Stimulated activated CD4-positive, alpha-beta T cell treated with anti-CD3 and anti-CD28 coated beads, Interleukin-12 subunit alpha, Interleukin-12 subunit beta, amount 100 ng/mL, for 4 hours (primary cell): ENCODE data around the gene CRYM.

Experiments
- DNase-seq: peaks from one replicate; pipeline ENCODE4 v3.0.0-alpha.2; 2020

CRYM gene

GRCh38 chr16:21242756-21243155 is 35.3 kb downstream of the CRYM start:
- DNase-seq: no peak

DNA sequence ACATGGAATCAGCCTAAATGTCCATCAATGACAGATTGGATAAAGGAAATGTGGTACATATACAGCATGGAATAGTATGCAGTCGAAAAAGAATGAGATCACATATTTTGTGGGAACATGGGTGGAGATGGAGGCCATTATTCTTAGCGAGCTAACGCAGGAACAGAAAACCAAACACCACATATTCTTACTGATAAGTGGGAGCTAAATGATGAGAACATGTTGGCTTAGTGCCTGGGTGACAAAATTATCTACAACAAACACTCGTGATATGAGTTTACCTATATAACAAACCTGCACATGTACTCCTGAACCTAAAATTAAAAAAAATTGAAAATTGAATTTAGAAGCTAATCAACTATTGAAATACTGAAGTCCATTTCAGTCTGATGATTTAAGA is 38.4 kb downstream of the CRYM start:
- no peak for DNase-seq

DNA sequence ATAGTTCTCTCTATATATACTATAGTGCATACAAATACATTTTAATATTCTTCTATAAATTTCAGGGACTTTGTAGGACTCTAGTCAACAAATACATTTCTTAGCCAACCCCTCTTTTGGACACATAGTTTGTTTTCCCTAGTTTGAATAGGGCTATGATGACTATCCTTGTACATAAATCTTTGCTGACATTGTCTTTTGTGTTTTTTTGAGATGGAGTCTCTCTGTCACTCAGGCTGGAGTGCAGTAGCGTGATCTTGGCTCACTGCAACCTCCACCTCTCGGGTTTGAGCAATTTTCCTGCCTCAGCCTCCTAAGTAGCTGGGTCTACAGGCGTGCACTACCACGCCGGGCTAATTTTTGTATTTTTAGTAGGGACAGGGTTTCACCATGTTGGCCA is 41.3 kb downstream of the CRYM start:
- no peak for DNase-seq

- DNase-seq: no peak
Observed at GRCh38 chr16:21235199-21235585, 42.9 kb downstream of the CRYM start.

DNA sequence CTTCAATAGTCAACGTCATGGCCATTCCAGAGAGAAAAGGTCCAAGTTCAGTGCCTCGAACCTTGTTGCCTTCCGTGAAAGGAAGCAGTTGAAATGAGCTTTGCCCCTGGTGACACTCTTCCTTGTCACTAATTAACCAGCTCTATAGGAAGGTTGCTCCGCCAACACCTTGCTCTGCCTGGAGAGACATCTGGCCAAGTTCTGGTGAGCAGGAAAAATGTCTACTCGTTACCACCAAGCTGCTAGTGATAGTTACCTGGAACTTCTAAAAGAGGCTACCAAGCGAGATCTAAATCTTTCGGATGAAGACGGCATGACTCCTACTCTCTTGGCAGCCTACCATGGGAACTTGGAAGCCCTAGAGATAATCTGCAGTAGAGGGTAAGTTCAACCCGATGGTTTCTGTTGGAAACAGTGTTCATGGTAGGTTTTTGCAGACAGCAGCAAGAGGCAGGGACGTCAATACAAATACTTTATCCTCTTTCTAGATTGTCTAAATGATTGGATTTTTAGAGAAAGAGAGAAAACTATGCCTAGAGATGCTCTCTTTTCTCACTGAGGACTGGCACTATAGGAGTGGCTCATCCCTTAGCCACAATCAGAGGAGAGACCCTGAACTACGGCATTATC is 44.5 kb downstream of the CRYM start, which contains the start of gene ANKS4B:
Gene ANKS4B, plus strand, starts transcription at position 179 of the 630 bp plus-strand sequence. Its CDS starts 39 bp downstream, at position 218.
- DNase-seq: no peak

DNA sequence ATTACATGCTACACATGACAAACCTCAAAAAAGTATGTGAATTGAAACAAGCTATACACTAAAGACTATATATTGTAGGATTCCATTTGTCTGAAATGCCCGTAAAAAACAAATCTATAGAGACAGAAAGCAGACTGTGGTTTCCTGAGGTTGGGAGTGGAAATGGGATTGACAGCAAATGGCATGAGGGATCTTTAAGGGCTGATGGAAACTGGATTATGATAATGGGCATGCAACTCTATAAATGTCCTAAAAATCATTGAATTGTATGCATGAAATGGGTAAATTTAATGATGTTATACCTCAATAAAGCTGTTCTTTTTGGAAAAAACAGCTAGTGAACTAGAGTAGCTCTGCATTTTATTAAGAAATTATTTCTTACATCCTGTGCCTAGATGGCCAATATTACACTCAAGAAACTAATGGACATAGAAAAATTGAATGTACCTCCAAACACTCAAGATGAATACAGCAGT is 45.0 kb downstream of the CRYM start:
- no peak for DNase-seq

DNA sequence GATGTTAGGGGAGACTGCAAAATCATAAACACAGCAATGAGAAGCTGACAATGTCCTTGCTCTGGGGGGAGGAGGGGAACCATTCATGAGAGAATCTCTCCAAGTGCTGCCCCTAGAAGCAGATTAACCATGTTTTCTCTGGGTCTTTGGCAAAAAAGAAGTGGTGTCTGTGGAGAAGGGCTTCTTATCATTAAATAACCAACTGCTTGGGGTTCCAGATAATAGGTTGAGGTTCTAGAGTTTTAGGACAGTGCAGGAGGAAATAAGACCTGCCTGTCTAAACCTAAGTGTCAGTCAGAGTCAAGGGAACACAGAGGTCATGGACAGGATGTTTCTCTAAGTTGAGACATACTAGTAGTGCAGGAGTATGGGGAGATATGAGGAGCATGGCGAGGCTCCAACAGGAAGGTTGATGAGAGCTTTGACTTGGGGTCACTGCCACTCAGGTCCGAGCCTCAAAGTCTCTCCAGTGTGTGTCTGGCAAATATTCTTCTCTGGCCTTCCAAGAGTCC is 49.7 kb downstream of the CRYM start:
- no peak for DNase-seq

GRCh38 chr16:21227866-21228265 is 50.2 kb downstream of the CRYM start:
- no peak for DNase-seq

GRCh38 chr16:21226749-21227148 is 51.3 kb downstream of the CRYM start:
- no peak for DNase-seq

- DNase-seq: no peak
Observed at GRCh38 chr16:21224800-21225199, 53.3 kb downstream of the CRYM start.

DNA sequence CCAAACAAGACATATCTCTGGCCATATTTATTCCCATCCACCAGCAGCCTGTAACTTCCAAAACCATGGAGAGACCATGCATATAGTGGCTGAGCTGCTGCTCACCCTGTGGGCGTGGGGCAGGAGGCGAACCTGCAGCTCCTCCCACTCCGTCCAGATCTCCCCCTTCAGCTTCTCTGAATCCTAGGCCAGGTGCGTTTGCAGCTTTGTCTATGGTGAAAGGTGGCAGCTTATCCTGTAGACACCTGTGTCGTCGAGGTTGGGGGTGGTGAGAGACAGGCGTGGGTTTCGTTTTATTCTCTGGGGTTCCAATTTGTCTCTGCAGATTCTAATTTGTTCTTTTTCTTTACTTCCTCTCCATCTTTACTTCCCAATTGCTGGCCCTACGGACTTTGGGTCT is 54.3 kb downstream of the CRYM start:
- no peak for DNase-seq

GRCh38 chr16:21222495-21223337 is 55.4 kb downstream of the CRYM start:
- no peak for DNase-seq

DNA sequence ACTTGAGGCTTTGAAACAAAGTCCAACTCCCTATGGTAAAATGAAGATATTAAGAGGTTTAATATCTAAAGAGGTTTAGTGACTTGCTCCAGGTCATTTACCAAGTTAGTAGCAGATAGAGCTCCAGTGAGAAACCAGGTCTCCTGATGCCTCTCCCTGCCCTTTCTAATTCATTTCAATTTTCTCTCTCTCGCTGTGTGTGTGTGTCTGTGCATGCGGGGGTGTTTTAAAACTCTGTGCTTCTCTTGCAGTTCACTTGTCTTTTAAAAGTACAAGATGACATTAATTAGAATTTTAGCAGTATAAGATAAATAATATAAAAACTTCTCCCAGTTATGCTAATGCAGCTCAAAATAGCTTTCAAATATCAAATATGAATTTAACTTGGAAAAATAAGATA is 58.5 kb downstream of the CRYM start:
- no peak for DNase-seq

GRCh38 chr16:21218153-21218552 is 59.9 kb downstream of the CRYM start:
- DNase-seq: no peak

DNA sequence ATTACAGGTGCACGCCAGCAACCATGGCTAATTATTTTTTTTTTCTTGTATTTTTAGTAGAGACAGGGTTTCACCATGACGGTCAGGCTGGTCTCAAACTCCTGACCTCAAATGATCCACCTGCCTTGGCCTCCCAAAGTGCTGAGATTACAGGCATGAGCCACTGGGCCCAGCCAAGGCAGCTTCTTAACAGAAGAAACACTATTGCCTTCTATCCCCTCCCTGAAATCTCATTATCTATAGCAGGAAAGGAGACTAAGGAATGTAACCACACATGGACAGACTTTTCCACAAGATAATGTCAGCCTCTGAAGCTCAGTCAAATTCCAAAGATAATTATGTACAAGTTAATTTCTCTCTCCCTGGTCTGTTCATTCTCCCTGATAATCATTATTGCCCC is 61.0 kb downstream of the CRYM start:
- DNase-seq: no peak

- no peak for DNase-seq
Observed at GRCh38 chr16:21214086-21214485, 64.0 kb downstream of the CRYM start.

DNA sequence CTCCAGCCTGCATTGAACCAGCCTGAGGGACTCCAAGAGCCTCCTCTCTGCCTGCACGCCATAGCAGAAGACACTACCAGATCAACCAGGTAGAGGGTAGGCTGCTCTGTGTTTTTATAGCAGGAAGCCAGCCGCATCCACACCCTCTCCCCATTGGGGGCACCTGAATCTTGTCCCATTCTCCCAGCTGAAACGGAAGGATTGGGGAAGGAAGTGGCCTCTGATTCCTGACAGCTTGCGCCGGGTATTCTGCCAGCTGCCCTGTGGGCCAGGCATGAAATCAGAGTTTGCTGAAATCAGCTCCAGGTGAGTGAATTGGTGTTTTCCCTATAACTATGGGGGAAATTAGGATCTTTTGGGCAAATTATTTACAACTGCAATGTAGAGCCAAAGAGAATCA is 66.6 kb downstream of the CRYM start, which contains the start of gene ZP2:
Gene ZP2, minus strand, starts transcription at position 89 of the 400 bp plus-strand sequence. Its CDS starts 27 bp downstream, at position 62.
- DNase-seq: no peak
